Measurements from ENCODE around the gene MFAP1. TPM values are rescaled to one million over a fixed set of nuclear protein-coding genes. Genes with fewer than 3 reads are reported as not detected.
A peak's percentile ranks its signal among the peaks of the same experiment; 100 is the strongest.
"Not testable (repeated sequence)": the region's sequence is repeated elsewhere in the genome, so short reads cannot be mapped to it uniquely, and the experiment has no call there.

The MFAP1 gene, protein sequence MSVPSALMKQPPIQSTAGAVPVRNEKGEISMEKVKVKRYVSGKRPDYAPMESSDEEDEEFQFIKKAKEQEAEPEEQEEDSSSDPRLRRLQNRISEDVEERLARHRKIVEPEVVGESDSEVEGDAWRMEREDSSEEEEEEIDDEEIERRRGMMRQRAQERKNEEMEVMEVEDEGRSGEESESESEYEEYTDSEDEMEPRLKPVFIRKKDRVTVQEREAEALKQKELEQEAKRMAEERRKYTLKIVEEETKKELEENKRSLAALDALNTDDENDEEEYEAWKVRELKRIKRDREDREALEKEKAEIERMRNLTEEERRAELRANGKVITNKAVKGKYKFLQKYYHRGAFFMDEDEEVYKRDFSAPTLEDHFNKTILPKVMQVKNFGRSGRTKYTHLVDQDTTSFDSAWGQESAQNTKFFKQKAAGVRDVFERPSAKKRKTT
- polyA plus RNA-seq (ENCODE audit: insufficient read length in 10 of 10), result 10 to 100 TPM; 27.6 to 44.1 (median 32.6) TPM
- long read RNA-seq, donor 1, transcript MFAP1-201 (9 exons, 2,155 nt), result major isoform, 6 of 6 reads
- long read RNA-seq, donor 1, partial matches to known transcripts, result 0 of 6 reads
- long read RNA-seq, donor 1, other reads (novel, unspliced or antisense), result 0 of 6 reads
- long read RNA-seq, donor 2, transcript MFAP1-201 (9 exons, 2,155 nt), result major isoform, 6 of 6 reads
- long read RNA-seq, donor 2, partial matches to known transcripts, result 0 of 6 reads
- long read RNA-seq, donor 2, other reads (novel, unspliced or antisense), result 0 of 6 reads
- long read RNA-seq, donor 3, result 0 reads
- long read RNA-seq, donor 4, transcript MFAP1-201 (9 exons, 2,155 nt), result major isoform, 5 of 5 reads
- long read RNA-seq, donor 4, partial matches to known transcripts, result 0 of 5 reads
- long read RNA-seq, donor 4, other reads (novel, unspliced or antisense), result 0 of 5 reads
- long read RNA-seq, donor 5, partial matches to known transcripts, result 0 of 3 reads
- long read RNA-seq, donor 5, other reads (novel, unspliced or antisense), result 0 of 3 reads
- long read RNA-seq, donor 6, partial matches to known transcripts, result 0 of 4 reads
- long read RNA-seq, donor 6, other reads (novel, unspliced or antisense), result 0 of 4 reads
- long read RNA-seq, donor 7, transcript MFAP1-201 (9 exons, 2,155 nt), result major isoform, 6 of 7 reads
- long read RNA-seq, donor 7, partial matches to known transcripts, result 0 of 7 reads
- long read RNA-seq, donor 7, other reads (novel, unspliced or antisense), result 0 of 7 reads
- long read RNA-seq, donor 8, transcript MFAP1-201 (9 exons, 2,155 nt), result major isoform, 7 of 7 reads
- long read RNA-seq, donor 8, partial matches to known transcripts, result 0 of 7 reads
- long read RNA-seq, donor 8, other reads (novel, unspliced or antisense), result 0 of 7 reads
- long read RNA-seq, donor 9, partial matches to known transcripts, result 0 of 1 reads
- long read RNA-seq, donor 9, other reads (novel, unspliced or antisense), result 0 of 1 reads

DNA sequence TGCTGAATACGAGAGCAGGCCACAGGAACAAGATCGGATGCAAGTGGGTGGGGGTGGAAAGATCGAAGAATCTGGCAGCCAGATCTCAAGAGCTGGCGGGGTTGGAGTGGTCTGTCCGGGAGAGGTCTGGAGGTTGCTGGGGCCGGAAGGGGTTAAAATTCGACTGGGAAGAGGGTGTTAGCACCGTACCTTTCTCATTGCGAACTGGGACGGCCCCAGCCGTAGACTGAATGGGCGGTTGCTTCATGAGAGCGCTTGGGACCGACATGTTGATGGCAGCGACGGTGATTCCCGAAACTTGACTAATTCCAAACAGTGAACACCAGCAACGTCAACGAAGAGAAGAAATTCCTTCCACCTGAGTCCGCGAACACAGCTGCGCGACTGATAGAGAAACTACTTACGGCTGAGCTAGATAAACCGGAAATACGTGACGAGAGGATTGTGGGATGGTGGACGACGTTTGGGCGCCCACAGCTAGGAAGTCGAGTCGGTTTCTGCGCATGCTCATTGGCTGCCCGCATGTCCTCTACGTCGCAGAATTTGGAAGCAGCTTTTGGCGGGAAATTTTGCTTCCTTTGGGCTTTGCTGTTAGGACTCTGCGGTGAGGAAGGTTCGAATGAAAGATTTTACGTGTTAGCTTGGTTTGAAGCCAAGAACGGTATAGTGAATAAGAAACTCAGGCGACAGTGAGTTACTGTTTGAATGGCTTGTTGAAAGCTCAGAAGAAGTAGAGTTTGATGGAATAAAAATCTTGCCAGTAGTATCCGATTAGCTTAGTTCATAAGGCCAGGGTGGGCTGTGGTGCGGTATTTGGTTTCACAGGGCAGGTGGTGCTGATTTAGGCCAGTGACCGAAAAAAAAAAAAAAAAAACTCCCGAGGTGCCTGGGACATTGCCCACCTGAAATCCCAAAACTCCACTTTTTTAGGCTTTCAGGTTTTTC, at the start of gene MFAP1:
Gene MFAP1, minus strand, starts transcription at position 389 of the 945 bp plus-strand sequence. Its CDS starts 121 bp downstream, at position 268.
- DNase-seq, result peak; percentile 97 to 98 (median 97)

DNA sequence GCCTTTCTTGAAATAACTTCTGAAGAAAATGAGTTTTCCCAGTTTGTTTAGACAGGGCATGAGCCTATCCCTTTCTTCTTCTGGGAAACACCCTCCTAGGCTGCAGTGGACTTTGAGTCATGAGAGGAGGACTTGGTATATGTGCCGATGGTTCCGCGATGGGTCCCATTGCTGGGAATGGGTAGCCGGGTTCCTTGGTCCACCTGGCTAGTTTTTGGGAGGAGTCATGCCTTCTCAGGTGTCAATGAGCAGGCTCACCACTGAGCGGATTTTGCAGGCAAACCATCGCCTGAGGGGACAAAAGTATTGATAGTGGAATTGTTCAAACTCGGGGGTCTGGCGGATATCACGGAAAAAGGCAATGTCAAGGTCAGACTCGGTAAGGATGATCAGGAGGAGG, 49.2 kb upstream of the MFAP1 start:
- no peak for DNase-seq

DNA sequence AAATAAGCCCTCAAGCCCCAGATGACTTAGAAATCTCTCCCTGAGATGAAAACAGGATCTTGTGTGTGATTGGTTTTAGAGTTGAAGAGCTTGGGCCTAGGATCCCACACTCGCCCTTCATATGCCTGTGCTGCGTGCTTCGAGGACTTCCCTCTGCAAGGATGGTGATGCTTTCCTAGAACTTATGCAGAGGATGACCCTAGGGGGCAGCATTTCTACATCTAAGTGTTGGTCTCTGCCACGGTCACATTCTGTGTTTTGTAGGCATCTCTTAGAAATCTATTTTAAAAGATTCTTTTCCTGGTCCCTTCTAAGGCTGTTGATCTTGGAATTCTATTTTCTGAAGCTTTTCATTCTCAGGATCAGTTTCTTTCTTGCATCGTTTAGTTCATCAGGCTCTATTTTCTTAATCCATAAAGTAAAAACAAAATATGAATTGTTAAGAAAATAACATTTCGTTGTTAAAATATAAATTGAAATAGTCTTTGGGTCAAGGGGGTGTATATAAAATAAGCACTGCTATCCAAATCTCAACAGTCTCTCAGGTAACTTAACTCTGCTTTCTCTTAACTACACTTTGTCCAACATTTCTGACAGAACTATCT, 48.0 kb upstream of the MFAP1 start:
- peak; percentile 59 to 77 (median 69) for DNase-seq

DNA sequence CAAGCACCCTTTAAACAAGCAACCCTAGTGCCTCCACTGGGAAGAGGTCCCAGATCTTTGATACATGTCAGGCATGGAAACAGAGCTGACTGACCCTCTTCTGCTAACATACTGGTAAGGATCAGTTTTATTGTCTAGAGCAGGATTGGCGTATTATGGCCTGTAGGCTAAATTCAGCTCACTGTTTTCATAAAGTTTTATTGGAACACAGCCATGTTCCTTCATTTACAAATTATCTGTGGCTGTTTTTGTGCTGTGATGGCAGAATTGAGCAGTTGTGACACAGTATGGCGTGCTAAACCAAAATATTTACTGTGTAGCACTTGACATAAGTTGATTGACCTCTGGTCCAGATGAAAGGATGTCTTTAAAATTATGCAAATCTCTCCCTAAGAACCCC, 47.3 kb upstream of the MFAP1 start:
- no peak for DNase-seq

DNA sequence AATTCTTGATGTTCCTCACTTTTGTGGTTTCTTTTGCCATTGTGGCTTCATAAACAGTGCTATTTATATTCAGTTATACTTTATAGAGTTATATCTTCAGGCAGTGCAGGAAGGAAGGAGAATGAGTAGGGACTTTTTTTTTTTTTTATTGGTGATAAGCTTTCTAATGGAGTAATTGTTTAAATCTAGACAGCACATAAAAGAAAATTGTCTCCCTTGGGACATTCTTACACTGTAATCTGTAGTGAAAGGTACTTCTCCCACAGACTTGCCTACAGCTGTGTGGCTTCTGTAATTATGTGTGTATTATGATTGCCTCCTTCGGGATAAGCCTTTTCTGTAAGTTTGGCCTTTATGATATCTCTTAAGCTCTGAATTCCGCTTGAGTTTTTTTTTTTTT, 43.9 kb upstream of the MFAP1 start:
- no peak for DNase-seq

DNA sequence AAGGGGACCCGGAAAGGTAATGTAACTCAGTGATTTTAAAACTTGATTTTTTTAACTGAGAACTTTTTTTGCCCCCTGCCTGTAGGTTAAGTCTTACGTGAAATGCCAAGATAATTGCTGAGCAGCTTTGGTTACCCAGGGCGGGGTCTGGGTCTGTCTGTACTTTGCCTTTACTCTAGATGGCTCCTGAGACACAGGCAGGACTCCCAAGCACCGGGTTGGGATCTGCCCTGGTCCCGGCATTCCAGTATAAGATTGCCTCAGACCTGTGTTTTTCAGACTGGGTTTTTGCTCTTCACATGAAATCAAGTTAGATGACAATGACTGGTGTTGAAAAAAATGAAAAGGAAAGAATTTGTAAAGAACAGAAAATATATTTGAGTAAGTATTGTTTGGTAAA, 42.6 kb upstream of the MFAP1 start:
- no peak for DNase-seq

DNA sequence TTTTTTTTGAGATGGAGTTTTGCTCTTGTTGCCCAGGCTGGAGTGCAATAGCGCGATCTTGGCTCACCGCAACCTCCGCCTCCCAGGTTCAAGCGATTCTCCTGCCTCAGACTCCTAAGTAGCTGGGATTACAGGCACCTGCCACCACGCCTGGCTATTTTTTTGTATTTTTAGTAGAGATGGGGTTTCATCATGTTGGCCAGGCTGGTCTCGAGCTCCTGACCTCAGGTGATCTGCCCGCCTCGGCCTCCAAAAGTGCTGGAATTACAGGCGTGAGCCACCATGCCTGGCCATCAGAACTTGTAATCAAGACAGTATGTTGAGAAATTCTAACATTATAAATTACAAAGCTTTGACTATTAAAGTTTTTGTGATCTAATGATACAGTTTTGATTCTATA, 42.1 kb upstream of the MFAP1 start:
- not testable (repeated sequence) for DNase-seq

DNA sequence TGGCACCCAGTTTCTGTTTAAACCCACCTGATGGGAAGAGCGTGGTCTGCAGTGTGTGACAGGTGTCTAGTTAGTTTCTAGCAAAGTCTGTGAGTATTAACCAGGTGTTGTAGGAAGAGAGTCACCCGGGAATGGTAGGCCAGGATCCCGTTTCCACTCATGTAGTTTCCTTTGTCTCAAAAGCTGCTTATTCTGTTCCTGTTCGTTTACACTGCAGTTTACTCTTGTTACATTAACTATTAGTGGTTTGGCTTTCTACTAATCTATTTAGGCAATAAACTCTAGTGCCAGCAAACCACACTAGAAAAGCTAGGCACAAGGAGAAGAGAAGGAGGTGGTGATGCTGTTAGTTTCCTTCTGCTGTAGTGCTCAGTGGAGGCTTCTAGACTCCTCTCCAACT, 35.1 kb upstream of the MFAP1 start:
- DNase-seq, result no peak

DNA sequence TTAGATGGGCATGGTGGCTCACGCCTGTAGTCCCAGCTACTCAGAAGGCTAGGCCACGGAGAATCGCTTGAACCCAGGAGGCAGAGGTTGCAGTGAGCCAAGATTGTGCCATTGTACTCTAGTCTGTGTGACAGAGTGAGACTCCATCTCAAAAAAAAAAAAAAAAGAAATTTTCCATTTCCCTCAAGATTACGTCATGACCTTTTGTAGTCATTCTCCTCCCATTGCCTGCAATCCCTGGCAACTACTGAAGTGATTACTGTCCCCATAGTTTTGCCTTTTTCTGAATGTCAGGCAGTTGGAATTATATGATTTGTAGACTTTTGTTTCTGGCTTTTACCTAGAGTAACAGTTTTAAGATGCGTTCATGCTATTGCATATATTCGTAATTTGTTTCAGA, 30.3 kb upstream of the MFAP1 start:
- DNase-seq, result no peak

DNA sequence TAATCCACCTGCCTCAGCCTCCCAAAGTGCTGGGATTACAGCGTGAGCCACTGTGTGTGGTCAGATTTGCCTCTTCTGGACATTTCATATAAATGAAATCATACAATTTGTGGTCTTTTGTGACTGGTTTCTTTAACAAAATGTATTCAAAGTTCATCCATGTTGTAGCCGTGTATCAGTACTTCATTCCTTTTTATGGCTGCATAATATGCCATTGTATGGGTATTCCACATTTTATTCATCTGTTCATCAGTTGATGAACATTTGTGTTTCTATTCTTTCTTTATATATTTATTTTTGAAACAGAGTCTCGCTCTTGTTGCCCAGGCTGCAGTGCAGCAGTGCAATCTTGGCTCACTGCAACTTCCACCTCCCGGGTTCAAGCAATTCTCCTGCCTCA, 28.1 kb upstream of the MFAP1 start:
- DNase-seq, result no peak

DNA sequence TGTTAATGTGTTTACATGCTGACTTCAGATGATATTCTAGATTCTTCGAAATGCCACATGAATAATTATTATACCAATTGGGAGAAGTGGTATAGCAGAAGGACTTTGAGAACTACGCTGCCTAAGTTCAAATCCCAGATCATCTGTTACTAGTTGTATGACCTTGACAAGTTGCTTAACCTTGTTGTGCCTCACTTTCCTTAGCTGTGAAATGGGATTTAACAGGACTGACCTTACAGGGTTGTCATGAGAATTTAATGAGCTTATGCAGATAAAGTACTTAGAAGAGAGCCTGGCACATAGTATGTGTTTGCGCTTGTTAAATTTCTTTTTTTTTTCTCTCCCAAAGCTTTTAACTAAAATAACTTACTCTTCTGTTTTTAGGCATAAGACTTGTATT, 26.8 kb upstream of the MFAP1 start:
- DNase-seq, result no peak

DNA sequence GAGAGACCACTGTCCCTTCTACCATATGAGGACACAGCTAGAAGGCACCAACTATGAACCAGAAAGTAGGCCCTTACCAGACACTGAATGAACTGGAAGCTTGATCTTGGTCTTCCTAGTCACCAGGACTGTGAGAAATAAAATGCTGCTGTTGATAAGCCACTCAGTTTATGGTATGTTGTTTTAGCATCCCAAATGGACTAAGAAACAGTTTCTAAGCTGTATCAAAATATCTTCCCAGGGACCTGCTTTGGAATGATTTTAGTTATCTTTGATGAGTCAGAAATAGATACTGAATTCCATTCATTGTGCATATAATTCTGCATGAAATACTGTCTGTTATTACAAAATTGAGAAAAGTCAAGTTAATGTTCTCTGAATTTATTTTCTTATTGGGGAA, 20.9 kb upstream of the MFAP1 start:
- no peak for DNase-seq

DNA sequence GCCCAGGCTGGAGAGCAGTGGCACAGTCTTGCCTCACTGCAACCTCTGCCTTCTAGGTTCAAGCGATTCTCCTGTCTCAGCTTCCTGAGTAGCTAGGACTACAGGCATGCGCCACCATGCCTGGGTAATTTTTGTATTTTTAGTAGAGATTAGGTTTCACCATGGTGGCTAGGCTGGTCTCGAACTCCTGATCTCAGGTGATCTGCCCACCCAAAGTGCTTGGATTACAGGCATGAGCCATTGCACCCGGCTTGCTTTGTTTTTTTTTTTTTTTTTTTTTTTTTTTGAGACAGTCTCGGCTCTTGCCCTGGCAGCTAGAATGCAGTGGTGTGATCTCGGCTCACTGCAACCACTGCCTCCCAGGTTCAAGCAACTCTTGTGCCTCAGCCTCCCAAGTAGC, 8.0 kb upstream of the MFAP1 start:
- DNase-seq, result not testable (repeated sequence)

DNA sequence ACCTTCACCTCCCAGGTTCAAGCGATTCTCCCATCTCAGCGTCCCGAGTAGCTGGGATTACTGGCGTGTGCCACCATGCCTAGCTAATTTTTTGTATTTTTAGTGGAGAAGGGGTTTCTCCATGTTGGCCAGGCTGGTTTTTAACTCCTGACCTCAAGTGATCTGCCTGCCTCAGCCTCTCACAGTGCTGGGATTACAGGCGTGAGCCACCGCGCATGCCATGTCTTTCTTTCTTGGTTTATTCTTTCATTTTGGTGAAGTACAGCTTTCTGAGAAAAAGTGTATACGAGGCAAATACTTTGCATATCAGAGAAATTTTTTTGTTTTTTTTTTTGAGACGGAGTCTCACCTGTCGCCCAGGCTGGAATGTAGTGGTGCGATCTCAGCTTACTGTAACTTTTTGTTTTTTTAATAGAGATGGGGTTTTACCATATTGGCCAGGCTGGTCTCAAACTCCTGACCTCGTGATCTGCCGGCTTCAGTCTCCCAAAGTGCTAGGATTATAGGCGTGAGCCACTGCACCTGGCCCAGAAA, 7.1 kb upstream of the MFAP1 start:
- not testable (repeated sequence) for DNase-seq

DNA sequence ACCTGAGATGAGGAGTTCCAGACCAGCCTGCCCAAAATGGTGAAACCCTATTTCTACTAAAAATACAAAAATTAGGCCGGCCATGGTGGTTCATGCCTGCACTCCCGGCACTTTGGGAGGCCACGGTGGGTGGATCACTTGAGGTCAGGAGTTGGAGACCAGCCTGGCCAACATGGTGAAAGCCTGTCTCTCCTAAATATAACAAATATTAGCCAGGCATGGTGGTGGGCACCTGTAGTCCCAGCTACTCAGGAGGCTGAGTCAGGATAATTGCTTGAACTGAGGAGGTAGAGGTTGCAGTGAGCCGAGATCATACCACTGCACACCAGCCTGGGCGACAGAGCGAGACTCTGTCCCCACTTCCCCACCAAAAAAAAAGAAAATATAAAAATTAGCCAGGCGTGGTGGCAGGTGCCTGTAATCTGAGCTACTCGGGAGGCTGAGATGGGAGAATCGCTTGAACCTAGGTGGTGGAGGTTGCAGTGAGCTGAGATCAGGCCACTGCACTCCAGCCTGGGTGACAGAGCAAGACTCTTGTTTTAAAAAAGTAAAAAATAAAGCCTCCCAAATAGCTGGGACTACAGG, 6.3 kb upstream of the MFAP1 start:
- DNase-seq, result not testable (repeated sequence)

DNA sequence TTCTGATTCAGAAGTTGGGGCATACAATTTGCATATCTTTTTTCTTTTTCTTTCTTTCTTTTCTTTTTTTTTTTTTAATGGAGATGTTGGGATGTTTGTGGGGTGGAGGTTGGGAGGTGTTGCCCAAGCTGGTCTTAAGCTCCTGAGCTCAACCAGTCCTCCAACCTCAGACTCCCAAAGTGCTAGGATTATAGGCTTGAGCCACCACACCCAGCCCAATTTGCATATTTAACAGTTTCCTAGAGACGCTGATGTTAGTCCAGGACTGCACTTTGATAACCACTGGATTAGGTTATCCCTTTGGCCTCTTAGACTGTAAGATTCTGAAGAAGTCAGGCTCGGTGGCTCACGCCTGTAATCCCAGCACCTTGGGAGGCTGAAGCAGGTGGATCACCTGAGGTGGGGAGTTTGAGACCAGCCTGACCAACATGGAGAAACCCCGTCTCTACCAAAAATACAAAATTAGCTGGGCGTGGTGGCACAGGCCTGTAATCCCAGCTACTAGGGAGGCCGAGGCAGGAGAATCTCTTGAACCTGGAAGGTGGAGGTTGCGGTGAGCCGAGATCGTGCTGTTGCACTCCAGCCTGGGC, 5.6 kb upstream of the MFAP1 start:
- DNase-seq, result not testable (repeated sequence)

DNA sequence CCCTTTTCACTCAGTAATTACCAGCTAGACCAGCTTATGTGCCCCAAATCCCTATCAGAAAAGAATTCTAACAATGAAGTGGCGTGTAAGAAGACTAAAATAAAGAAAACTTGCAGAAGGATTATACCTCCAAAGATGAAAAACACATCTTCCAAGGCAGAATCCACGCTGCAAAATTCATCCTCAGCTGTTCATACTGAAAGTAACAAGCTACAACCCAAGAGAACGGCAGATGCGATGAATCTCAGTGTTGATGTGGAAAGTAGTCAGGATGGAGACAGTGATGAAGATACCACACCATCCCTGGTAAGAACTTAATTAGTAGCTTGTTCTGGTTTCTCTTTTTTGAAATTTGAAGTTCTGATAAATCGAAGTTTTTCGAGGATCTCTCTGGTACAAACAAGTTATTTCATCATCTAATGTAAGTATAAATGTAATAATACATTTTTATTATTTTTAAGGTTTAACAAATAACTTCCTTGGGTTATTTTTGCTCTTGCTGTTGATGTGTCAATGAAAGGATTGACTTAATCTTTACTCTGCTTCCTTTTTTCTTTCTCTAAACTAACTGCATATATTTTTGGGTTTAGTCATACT, 3.7 kb upstream of the MFAP1 start:
- DNase-seq, result peak in 2 of 3 donors; percentile 16 to 42

Measured in muscle of back (tissue), 13 donors.